ENCODE measurements around the gene IHH.

Gene IHH

DNA sequence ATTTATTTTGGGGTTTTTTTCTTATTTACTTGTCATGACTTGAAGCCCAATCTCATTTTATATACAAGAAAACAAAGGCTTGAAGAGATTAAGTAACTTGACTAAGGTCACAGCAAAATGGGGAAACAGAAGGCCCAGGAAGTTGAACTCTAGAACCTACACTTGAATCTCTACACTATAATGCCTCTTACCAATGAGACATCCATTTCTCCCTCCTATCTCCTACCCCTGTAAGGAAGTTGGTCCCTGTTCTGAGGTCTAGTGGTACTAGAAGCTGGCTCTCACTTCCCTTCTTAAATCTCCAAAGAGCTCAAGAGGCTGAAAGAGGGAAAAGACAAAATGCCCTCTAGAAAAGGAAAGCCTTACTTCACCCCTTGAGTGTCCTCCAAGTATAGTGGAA lies 25.5 kb upstream of the IHH start:
- no peak overlapping the region for H2BK12ac ChIP-seq (ENCODE audit: low read length in 2 of 2)
- H4K8ac ChIP-seq (ENCODE audit: low read length) = no peak overlapping the region
- peaks cover 0 to 6% of the 10 kb centered on the region in 2 experiments for H3K27me3 ChIP-seq (ENCODE audit: control insufficient read depth in 1 of 2, insufficient read depth in 1 of 2, low read length in 2 of 2)
- H2BK15ac ChIP-seq (ENCODE audit: low read depth, poor library complexity, severe bottlenecking) = no peak overlapping the region
- peaks cover 0 to 4% of the 10 kb centered on the region in 2 experiments for H3K36me3 ChIP-seq (ENCODE audit: control insufficient read depth in 1 of 2, insufficient read depth in 2 of 2, low read depth in 1 of 2, low read length in 2 of 2)
- H3K4me3 ChIP-seq (ENCODE audit: insufficient read depth in 1 of 2, low read depth in 1 of 2, low read length in 2 of 2) = no peak overlapping the region
- H3K9me3 ChIP-seq (ENCODE audit: control insufficient read depth, low read length) = peaks cover 7% of the 10 kb centered on the region
- H2AFZ ChIP-seq (ENCODE audit: low read depth, low read length) = no peak overlapping the region
- no peak overlapping the region for H3K27ac ChIP-seq (ENCODE audit: low read length, poor library complexity, severe bottlenecking)
- no peaks in the 10 kb centered on the region for H3K4me1 ChIP-seq (ENCODE audit: control insufficient read depth, insufficient read depth, low read depth, low read length)
- H3K79me1 ChIP-seq (replicated peaks; ENCODE audit: low read length, poor library complexity, severe bottlenecking) = no peaks in the 10 kb centered on the region
- no peak overlapping the region for H2BK5ac ChIP-seq (ENCODE audit: low read depth, low read length, poor library complexity, severe bottlenecking)
- H2BK120ac ChIP-seq (ENCODE audit: low read depth, low read length) = no peak overlapping the region
- H3K14ac ChIP-seq (ENCODE audit: low read length in 2 of 2) = no peak overlapping the region
- no peak overlapping the region for H3K4me2 ChIP-seq (ENCODE audit: low read length, poor library complexity, severe bottlenecking)
- no peak overlapping the region for H4K91ac ChIP-seq (ENCODE audit: low read length)
- DNase-seq = no peak
- H3K9ac ChIP-seq (ENCODE audit: low read length) = no peak overlapping the region
- no peak overlapping the region for H3K18ac ChIP-seq (ENCODE audit: low read depth in 1 of 2, low read length in 2 of 2)
- H2AK5ac ChIP-seq (ENCODE audit: low read length, severe bottlenecking) = no peak overlapping the region
- no peak overlapping the region for H3K4ac ChIP-seq (ENCODE audit: low read depth in 1 of 2, low read length in 2 of 2)
- H3K23ac ChIP-seq (ENCODE audit: low read length in 2 of 2) = no peak overlapping the region

DNA sequence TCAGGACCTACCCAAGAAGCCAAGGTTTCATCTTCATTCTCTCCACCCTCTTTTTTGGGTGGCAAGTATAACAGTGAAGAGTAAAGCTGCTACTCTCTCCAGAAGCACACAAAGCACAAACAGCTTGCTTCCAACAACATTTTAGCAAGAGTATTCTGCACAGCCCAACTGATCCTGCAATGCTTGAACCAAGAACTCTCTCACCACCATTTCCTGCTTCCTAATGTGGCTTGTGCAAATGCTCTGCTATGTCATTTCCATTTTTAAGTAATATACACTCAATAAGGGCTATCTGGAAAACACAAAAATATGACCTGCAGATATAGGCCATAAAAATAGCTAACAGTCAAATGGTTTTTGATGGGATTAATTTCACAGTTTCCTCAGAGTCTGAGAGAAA lies 24.1 kb upstream of the IHH start:
- Histone ChIP-seq H3K27me3 (ENCODE audit: control insufficient read depth in 1 of 2, insufficient read depth in 1 of 2, low read length in 2 of 2) (peaks cover 0 to 6% of the 10 kb centered on the region in 2 experiments), H3K9ac (ENCODE audit: low read length) (no peak overlapping the region), H3K4me2 (ENCODE audit: low read length, poor library complexity, severe bottlenecking) (no peak overlapping the region), H3K18ac (ENCODE audit: low read depth in 1 of 2, low read length in 2 of 2) (no peak overlapping the region), H3K14ac (ENCODE audit: low read length in 2 of 2) (no peak overlapping the region), H3K4me1 (ENCODE audit: control insufficient read depth, insufficient read depth, low read depth, low read length) (no peaks in the 10 kb centered on the region), H2BK15ac (ENCODE audit: low read depth, poor library complexity, severe bottlenecking) (no peak overlapping the region), H2AK5ac (ENCODE audit: low read length, severe bottlenecking) (no peak overlapping the region), H4K91ac (ENCODE audit: low read length) (no peak overlapping the region), H2BK5ac (ENCODE audit: low read depth, low read length, poor library complexity, severe bottlenecking) (no peak overlapping the region), H3K27ac (ENCODE audit: low read length, poor library complexity, severe bottlenecking) (no peak overlapping the region), H3K23ac (ENCODE audit: low read length in 2 of 2) (no peak overlapping the region), H3K79me1 (replicated peaks; ENCODE audit: low read length, poor library complexity, severe bottlenecking) (no peaks in the 10 kb centered on the region), H3K9me3 (ENCODE audit: control insufficient read depth, low read length) (peaks cover 6% of the 10 kb centered on the region), H3K36me3 (ENCODE audit: control insufficient read depth in 1 of 2, insufficient read depth in 2 of 2, low read depth in 1 of 2, low read length in 2 of 2) (peaks cover 0 to 4% of the 10 kb centered on the region in 2 experiments), H2AFZ (ENCODE audit: low read depth, low read length) (no peak overlapping the region), H2BK12ac (ENCODE audit: low read length in 2 of 2) (no peak overlapping the region), H4K8ac (ENCODE audit: low read length) (no peak overlapping the region), H3K4me3 (ENCODE audit: insufficient read depth in 1 of 2, low read depth in 1 of 2, low read length in 2 of 2) (no peak overlapping the region), H2BK120ac (ENCODE audit: low read depth, low read length) (no peak overlapping the region), H3K4ac (ENCODE audit: low read depth in 1 of 2, low read length in 2 of 2) (no peak overlapping the region)
- no peak for DNase-seq

DNA sequence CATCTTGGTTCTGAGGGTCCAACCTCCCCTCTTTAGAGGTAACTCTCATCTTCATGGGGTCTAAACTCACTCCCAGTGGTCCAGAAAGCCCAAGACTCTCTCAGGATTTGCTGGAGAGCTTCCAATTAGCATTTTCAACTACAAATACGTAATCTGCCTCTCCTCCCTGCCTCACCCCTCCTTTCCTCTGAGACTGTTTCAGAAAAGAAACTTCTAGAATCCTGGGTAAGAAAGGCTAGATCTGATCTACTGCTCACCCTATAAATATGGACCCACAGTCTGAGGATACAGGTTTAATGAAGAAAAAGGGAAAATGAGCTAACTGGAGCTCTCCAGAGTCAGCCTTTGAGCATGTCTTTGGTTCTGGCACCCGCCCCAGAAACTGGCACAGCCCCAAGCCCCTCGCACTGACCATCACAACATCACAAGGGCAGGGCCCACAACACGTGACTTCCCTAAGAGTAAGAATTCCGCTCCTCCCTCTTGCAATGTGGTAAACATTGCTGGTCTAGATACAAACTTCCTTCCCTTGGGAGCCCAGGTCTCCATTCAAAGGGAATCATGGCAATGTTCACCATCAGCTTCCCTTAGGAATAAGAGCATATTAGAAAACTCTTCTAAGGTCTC lies 21.7 kb upstream of the IHH start:
- peaks cover 0 to 6% of the 10 kb centered on the region in 2 experiments for H3K27me3 ChIP-seq (ENCODE audit: control insufficient read depth in 1 of 2, insufficient read depth in 1 of 2, low read length in 2 of 2)

DNA sequence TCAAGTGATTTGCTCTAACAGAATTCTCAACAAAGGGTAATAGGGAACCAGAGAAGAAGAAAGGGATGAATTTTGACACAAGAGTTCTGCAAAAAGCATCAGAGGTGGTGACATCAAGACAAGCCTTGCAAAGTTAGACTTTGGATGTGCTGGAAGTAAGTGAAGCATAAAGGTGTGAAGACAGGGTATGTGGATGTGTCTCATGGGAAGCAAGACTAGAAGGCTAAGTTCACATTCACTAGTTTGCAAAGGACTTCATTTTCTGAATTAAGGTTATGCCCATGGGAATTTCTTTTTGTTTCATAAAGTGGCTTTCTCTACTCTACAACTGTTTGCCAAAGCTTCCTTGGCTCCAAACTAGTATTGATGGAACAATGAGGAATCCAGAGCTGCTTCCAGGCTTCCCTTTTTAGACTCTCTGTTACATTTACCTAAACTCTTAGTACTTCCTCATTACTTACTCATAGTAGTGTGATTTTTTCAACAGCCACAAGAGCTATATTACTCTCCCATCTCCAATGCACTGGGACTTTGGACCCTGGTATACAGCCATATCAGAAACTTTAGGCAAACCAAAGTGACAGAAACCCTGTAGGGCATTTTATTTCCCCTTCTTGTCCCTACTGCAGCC lies 21.1 kb upstream of the IHH start:
- Histone ChIP-seq H4K8ac (ENCODE audit: low read length) (no peak overlapping the region), H3K4me1 (ENCODE audit: control insufficient read depth, insufficient read depth, low read depth, low read length) (no peaks in the 10 kb centered on the region), H2AK5ac (ENCODE audit: low read length, severe bottlenecking) (no peak overlapping the region), H2BK12ac (ENCODE audit: low read length in 2 of 2) (no peak overlapping the region), H2AFZ (ENCODE audit: low read depth, low read length) (no peak overlapping the region), H2BK120ac (ENCODE audit: low read depth, low read length) (no peak overlapping the region), H3K9ac (ENCODE audit: low read length) (no peak overlapping the region), H3K27ac (ENCODE audit: low read length, poor library complexity, severe bottlenecking) (no peak overlapping the region), H2BK5ac (ENCODE audit: low read depth, low read length, poor library complexity, severe bottlenecking) (no peak overlapping the region), H4K91ac (ENCODE audit: low read length) (no peak overlapping the region), H3K4me3 (ENCODE audit: insufficient read depth in 1 of 2, low read depth in 1 of 2, low read length in 2 of 2) (no peak overlapping the region), H3K23ac (ENCODE audit: low read length in 2 of 2) (no peak overlapping the region), H3K27me3 (ENCODE audit: control insufficient read depth in 1 of 2, insufficient read depth in 1 of 2, low read length in 2 of 2) (peaks cover 0 to 6% of the 10 kb centered on the region in 2 experiments), H3K14ac (ENCODE audit: low read length in 2 of 2) (no peak overlapping the region), H3K79me1 (replicated peaks; ENCODE audit: low read length, poor library complexity, severe bottlenecking) (no peaks in the 10 kb centered on the region), H3K4me2 (ENCODE audit: low read length, poor library complexity, severe bottlenecking) (no peak overlapping the region), H3K4ac (ENCODE audit: low read depth in 1 of 2, low read length in 2 of 2) (no peak overlapping the region), H3K36me3 (ENCODE audit: control insufficient read depth in 1 of 2, insufficient read depth in 2 of 2, low read depth in 1 of 2, low read length in 2 of 2) (peaks cover 4 to 11% of the 10 kb centered on the region in 2 experiments), H3K18ac (ENCODE audit: low read depth in 1 of 2, low read length in 2 of 2) (no peak overlapping the region), H3K9me3 (ENCODE audit: control insufficient read depth, low read length) (no peaks in the 10 kb centered on the region), H2BK15ac (ENCODE audit: low read depth, poor library complexity, severe bottlenecking) (no peak overlapping the region)
- no peak for DNase-seq

More for the DNA sequence above, 21.7 kb upstream of the IHH start:
- H2AFZ ChIP-seq (ENCODE audit: low read depth, low read length) = no peak overlapping the region
- no peak overlapping the region for H3K9ac ChIP-seq (ENCODE audit: low read length)
- no peak for DNase-seq
- H3K27ac ChIP-seq (ENCODE audit: low read length, poor library complexity, severe bottlenecking) = no peak overlapping the region
- H3K4ac ChIP-seq (ENCODE audit: low read depth in 1 of 2, low read length in 2 of 2) = no peak overlapping the region
- H3K9me3 ChIP-seq (ENCODE audit: control insufficient read depth, low read length) = no peaks in the 10 kb centered on the region
- no peak overlapping the region for H3K23ac ChIP-seq (ENCODE audit: low read length in 2 of 2)
- H3K79me1 ChIP-seq (replicated peaks; ENCODE audit: low read length, poor library complexity, severe bottlenecking) = no peaks in the 10 kb centered on the region
- WGBS = 88% methylated on average over 5 of the region's 5 CpGs
- H4K91ac ChIP-seq (ENCODE audit: low read length) = no peak overlapping the region
- H3K18ac ChIP-seq (ENCODE audit: low read depth in 1 of 2, low read length in 2 of 2) = no peak overlapping the region
- no peak overlapping the region for H2BK12ac ChIP-seq (ENCODE audit: low read length in 2 of 2)
- H2BK15ac ChIP-seq (ENCODE audit: low read depth, poor library complexity, severe bottlenecking) = no peak overlapping the region
- no peak overlapping the region for H4K8ac ChIP-seq (ENCODE audit: low read length)
- no peak overlapping the region for H3K4me2 ChIP-seq (ENCODE audit: low read length, poor library complexity, severe bottlenecking)
- H3K36me3 ChIP-seq (ENCODE audit: control insufficient read depth in 1 of 2, insufficient read depth in 2 of 2, low read depth in 1 of 2, low read length in 2 of 2) = peaks cover 4 to 5% of the 10 kb centered on the region in 2 experiments
- H3K4me1 ChIP-seq (ENCODE audit: control insufficient read depth, insufficient read depth, low read depth, low read length) = no peaks in the 10 kb centered on the region
- H3K14ac ChIP-seq (ENCODE audit: low read length in 2 of 2) = no peak overlapping the region
- no peak overlapping the region for H2AK5ac ChIP-seq (ENCODE audit: low read length, severe bottlenecking)
- no peak overlapping the region for H3K4me3 ChIP-seq (ENCODE audit: insufficient read depth in 1 of 2, low read depth in 1 of 2, low read length in 2 of 2)
- H2BK5ac ChIP-seq (ENCODE audit: low read depth, low read length, poor library complexity, severe bottlenecking) = no peak overlapping the region
- H2BK120ac ChIP-seq (ENCODE audit: low read depth, low read length) = no peak overlapping the region
